GM18498 (cell line): Measurements from ENCODE around the gene SCRT2.
"Not testable (repeated sequence)": the region's sequence is repeated elsewhere in the genome, so short reads cannot be mapped to it uniquely, and the experiment has no call there.

Experiments used
- ATAC-seq: cut with Tn5 transposase; IDR thresholded peaks from one replicate; pipeline ENCODE4 v1.9.1; 2021; ENCODE audit warnings: mild to moderate bottlenecking, moderate library complexity; ENCODE audit not compliant: unreplicated experiment

SCRT2 gene

GRCh38 chr20:701401-702129 lies 26.0 kb upstream of the SCRT2 start:
- no peak for ATAC-seq

- no peak for ATAC-seq
Observed at GRCh38 chr20:699811-700338, 24.3 kb upstream of the SCRT2 start.

GRCh38 chr20:699342-699741 lies 23.7 kb upstream of the SCRT2 start:
- no peak for ATAC-seq

- ATAC-seq: no peak
Observed at GRCh38 chr20:698276-698675, 22.7 kb upstream of the SCRT2 start.

GRCh38 chr20:697826-698225 lies 22.2 kb upstream of the SCRT2 start:
- no peak for ATAC-seq

GRCh38 chr20:695165-695866 lies 19.7 kb upstream of the SCRT2 start:
- ATAC-seq: no peak

- ATAC-seq: no peak
Observed at GRCh38 chr20:694496-694895, 18.9 kb upstream of the SCRT2 start.

- not testable (repeated sequence) for ATAC-seq
Observed at GRCh38 chr20:693786-694185, 18.2 kb upstream of the SCRT2 start.

- no peak for ATAC-seq
Observed at GRCh38 chr20:692044-692443, 16.4 kb upstream of the SCRT2 start.

GRCh38 chr20:689947-690346 lies 14.3 kb upstream of the SCRT2 start:
- ATAC-seq: no peak

GRCh38 chr20:689348-689747 lies 13.7 kb upstream of the SCRT2 start:
- ATAC-seq: no peak

- ATAC-seq: no peak
Observed at GRCh38 chr20:688809-689212, 13.2 kb upstream of the SCRT2 start.

- no peak for ATAC-seq
Observed at GRCh38 chr20:687468-688203, 12.0 kb upstream of the SCRT2 start.

GRCh38 chr20:684676-685319 lies 9.2 kb upstream of the SCRT2 start:
- ATAC-seq: no peak

GRCh38 chr20:682123-682522 lies 6.5 kb upstream of the SCRT2 start:
- no peak for ATAC-seq

- ATAC-seq: no peak
Observed at GRCh38 chr20:680638-681187, 5.1 kb upstream of the SCRT2 start.

GRCh38 chr20:677957-678356 lies 2.4 kb upstream of the SCRT2 start:
- no peak for ATAC-seq

- ATAC-seq: no peak
Observed at GRCh38 chr20:676967-677366, 1.4 kb upstream of the SCRT2 start.

- no peak for ATAC-seq
Observed at GRCh38 chr20:676315-676937, 824 bp upstream of the SCRT2 start.

GRCh38 chr20:675033-675452 lies 559 bp downstream of the SCRT2 start:
- ATAC-seq: no peak
